IPS DF 19.7 (cell line): ENCODE data around the gene PPP1R1C.

Source experiments
- DNase-seq: peaks from one replicate; pipeline ENCODE4 v3.0.0-alpha.2; 2013; ENCODE audit warnings: low read depth, low spot score

Gene PPP1R1C

DNA sequence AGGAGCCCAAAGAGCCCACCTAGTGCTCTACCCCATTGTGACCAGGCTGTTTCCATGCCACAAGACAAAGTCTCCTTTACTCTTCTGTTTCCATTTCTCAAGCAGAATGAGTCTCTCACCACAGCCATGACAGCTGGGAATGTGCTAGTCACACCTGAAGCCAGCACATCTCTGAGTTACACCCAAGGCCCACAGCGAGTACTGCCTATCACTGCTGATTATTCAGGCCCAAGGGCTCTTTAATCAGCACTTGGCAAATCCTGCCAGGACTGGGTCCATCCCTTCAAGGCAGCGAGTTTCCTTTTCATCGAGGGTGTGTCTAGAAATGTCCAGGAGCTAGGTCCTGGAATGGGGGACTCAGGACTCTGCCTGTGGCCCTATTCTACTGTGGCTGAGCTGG is 14.6 kb upstream of the PPP1R1C start:
- no peak for DNase-seq

DNA sequence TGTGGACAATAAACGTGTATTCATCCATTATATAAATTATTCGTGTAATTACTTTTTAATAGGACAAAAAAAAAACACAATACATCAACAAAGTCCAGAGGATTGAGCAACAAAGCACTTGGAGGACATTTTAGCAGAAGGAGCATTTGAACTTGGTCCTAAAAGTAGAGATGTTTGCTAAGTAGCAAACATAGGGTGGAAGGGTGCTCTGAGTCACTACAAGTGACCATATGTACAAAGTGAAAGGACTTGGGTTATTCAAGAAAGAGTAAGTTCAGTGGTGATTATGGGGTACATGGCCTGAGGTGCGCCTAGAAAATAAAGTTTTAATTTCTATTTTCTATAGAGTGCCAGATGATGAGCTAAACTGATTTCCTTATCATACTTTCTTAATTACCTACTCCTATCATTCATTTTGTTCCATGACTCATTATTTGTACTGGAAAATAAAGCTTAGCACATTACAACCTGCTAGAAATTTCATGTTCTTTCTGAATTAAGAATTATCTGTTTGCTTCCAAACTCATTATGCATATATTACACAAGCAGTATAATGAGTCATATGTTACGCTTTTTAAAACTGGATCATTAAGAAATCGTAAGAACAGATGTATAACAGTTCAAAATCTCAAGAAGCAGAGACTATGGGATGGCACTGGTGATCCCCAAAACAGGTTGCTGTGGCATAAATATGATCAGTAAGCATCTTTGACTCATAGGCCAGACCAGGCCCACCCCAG is 13.1 kb upstream of the PPP1R1C start:
- no peak for DNase-seq

DNA sequence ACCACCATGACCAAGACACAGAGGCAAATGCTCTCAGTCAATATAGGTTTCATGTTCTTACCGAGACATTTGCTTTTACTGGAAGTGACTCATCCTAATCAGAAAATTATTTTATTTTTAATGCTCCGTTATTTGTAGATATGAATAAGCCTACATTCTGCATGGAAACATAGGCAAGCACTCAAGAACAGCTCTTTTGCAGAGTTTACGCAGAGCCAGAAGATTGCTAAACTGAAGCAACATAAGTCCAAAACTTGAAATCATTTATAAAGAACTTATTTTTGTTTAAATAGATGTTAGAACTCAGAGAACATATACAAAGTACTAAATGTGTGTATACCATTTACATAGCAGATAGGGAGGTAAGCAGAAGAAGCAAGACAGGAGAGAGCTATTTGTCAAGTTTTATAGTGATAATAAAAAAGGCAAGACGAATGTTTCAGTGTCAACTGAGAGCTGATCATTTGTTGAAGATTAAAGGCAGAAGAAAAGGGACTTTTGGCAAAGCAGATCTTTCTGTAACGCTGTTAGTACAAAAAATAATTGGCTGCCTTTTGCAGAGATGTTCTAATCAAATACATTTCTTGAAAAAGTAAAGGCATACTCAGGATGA is 12.4 kb upstream of the PPP1R1C start:
- no peak for DNase-seq

DNA sequence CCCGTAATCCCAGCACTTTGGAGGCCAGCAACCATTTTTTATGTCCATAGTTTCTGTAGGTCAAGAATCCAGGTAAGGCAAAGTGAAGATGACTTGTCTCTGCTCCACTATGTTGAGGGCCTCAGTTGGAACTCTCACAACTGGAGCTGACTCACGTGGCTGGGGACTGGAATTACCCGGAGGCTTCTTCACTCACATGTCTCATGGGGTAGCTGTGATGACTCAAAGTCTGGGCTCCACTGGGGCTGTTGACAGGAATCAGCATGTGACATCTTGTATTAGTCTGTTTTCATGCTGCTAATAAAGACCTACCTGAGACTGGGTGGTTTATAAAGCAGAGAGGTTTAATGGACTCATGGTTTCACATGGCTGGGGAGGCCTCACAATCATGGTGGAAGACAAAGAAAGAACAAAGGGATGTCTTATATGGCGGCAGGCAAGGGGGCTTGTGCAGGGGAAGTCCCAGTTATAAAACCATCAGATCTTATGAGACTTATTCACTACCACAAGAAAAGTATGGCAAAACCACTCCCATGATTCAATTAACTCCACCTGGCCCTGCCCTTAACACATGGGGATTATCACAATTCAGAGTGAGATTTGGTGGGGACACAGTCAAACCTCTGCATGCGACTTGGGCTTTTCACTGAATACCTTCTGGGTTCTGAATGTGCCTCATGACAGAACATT is 7.8 kb upstream of the PPP1R1C start:
- no peak for DNase-seq

DNA sequence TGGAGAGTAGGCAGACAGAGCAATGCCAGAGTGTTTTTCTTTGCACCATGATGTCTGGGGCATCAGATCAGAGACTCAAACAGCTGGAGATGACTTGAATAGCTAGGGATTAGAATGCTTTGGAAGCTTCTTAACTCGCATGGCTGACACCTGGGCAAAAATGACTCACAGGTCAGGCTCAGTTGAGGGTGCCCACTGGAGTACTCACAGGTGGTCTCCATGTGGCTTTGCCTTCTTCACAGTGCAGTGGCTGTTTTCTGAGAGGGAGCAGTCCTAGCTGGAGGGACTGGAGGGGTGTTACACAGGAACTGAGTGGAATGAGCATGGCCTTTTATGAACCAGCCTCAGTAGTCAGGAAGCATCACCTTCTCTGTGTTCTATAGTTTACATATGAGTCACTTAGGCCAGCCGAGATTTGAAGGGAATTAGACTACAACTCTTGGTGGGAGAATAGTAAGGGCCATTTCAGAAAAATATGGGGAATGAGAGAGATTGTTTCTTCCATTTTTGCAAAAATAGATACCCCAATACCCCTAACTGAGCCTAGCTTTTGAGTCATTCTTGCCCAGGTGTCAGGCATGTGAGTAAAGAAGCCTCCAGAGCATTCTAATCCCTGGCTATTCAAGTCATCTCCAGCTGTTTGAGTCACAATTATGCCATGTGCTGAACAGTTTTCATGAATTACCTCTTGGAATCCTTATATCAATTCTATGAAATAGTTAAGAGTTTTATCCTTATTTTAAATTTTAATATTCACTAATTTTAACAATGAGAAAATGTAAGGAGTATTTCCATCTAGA is 7.1 kb upstream of the PPP1R1C start:
- no peak for DNase-seq

DNA sequence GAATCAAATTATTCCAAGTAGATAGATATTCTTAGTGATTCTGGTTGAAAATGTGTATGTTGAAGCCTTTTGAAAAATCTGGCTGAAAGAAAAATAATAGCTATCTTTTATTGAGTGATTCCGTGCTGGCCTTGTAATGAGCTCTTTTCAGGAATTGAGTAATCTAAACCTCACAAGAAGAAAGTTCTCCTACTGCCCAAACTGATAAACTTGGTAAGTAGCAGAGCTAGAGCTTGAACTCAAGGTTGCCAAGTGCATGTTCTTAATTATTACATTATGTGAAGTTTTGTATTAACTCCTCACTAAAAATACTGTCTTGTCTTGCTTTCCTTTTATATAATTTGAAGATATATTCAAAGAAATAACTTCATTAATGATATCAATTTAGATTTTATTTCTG is 1.6 kb upstream of the PPP1R1C start:
- no peak for DNase-seq

DNA sequence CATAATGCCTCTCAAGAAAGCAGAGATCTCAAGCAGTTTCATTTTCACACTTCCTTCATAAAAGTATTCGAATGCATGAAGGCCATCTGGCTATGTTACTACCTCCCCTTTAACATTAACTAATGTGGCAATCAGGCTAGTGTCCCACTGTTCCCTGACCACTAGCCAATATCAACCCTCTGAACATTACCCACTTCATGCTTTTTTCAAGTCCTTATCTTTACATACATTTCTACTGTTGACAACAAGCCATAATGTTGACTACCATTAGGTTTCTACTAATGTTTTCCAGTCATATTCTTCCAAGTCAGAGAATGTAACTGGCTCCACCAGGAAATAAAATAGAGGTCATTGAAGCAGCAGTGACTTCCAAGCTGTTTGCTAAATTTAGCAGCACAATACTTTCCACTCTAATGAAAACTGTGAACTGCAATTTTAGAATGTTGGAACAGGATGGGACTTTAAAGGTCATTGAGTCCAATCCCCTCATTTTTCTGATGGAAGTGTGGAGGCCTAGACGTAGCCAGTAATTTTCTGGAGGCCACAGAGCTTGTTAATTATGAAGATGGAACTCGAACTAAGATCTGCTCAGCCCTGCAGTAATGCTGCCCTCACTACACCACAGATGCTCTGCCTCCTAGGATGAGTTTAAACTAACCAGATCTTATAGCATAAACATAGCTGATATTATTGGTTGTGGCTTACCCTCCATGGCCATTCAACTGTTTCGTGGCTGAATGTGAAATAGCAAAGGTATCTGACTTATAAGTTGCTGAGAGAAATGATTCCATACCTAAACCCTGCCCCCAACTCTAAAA is 630 bp upstream of the PPP1R1C start:
- DNase-seq: no peak

DNA sequence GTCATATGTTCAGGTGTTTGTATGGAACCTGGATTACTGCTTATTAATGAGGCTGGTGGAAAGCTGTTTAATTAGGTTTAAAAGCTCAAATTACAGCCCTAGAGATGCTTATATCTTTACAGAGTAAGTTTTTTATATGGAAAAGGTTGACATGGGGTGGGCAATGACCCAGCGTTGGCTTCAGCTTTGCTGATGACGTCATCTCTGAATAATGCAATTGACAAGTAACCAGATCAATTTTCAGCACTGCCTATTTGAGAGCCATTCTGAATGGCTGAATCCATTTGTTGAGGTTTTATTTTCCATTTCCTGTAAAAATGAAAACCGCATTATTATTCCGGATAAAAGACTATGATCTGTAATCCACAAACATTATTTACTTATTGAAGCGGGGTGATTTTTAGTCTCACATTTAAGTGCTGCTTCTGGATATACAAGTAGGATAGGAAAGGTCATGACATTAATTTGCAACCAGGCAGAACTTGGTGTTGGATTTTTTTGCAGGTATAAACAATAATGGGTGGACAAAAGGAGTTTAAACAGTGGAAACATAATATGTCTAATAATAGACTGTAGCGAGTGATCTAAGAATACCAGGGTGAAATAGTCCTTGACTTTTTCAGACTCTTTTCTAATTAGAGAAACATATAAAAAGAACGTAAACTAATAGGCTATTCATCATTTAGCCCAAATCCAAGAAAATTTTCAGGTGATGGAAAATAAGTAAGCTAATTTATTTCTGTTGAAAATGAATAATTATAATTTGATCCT is 2.7 kb downstream of the PPP1R1C start:
- no peak for DNase-seq

DNA sequence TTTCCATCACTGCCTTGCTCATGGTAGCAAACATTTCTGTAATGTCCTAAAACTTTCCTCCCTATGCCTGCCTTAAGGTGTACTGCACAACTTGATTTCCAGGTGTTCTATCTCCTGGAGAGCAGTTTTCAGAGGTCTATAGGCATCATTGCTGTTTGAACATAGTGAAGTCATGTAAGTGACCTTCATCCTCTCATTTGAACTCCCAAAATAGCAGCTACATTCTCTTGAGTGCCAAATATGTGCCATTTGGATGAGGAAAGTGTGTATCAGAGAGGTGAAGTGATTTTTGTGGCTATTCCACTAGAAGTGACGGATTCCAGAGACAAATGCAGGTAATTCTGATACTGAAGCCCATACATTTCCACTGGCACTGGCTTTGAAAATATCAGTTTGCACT is 3.4 kb downstream of the PPP1R1C start:
- DNase-seq: no peak

DNA sequence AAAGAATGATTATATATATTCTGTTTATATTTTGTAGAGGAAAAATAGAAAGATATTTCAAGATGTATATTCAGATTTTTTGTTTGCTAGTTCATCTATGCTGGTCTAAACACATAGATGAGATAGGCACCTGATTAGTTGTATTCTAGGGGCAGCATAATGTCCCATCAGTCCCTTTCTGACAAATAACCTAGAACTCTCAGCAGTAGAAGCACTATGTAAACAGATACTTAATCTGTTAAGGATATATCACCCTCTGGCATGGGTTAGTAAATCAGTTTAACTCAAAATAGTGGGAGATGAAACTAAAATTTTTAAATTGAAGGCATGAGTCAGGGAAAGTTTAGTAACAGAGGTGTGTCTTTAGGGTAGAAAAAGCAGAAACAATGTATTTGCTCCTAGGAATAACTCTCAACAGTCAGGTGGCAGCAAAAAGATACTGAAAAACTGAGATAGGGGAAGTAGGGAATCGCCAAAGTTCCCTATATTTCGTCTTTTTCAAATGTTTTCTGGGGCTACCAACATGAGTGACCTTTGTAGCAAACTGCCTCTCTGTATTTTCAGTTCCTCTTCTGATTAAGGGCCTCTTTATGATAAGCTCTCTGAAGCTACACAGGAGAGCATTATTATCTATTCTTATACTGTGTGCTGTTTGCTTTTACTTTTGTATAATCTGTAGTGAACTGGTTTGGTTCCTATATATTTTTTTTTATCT is 5.7 kb downstream of the PPP1R1C start:
- DNase-seq: no peak

DNA sequence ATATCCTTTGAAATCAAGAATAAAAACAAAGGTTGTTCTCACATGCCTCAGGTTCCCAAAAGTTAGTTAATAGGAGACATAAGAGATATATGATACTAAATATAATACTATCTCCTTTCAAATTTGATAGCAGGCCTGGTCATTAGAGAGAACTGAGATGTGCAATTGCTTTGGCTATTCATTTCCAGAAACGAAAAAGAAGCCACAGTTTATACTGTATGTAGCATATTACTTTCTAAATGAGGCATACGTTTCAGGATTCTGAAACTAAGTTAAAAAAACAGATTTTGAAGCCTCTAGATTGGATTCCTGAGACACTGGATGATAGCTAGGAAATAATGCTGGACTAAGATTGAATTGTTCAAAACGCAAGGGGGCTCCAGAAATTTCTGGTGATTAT is 7.1 kb downstream of the PPP1R1C start:
- DNase-seq: no peak

DNA sequence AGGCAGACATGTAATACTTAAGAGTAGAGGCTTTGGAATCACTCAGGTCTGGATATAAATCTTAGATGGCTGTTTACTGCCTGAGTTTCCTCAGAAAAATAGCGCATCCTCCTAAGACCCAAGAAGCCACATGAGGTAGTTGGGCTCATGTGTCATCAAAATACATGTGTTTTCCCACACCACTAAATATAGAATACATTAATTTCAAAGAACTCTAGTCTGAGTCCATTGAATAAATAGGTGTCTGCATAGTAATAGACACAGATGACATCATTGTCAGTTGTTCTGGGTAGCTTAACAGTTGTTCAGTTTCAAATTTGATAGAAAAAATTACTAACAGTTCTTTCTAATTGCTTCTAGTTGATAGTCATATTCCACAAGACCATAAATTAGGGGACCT is 9.6 kb downstream of the PPP1R1C start:
- no peak for DNase-seq

DNA sequence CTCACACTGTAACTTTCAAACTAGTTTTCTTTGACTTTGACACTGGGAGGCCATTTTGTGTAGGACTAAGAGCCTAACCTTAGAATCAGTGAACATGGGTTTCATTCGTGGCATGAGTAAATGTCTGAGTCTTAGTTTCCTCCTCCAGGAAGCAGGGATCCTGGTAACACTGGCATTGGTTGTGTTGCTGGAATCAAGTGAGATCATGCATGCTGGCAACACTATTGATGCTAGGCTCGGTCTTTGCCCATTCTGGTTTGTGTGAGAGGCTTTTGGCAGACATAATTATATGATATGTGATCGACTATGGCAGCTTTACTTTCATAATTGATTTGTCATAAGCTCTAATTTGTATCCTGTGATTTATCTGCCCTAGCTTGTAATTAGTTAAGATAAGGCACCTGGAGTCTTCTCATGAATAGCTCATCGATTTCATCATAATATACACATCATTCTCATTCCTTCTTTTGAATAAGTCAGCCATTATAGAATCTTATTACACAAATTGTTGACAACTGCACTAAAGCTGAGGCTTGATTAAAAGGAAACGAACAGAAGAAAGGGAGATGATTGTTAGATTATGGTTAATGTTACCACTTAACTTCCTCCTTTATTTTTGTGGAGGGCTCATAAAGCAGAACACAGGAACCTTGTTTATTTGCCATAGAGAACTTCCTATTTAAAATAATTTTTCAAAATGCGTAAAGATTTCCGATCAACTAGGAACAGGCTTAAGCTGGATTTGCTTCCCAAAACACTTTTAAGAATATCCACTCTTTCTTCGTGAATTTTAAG is 12.6 kb downstream of the PPP1R1C start:
- DNase-seq: no peak

DNA sequence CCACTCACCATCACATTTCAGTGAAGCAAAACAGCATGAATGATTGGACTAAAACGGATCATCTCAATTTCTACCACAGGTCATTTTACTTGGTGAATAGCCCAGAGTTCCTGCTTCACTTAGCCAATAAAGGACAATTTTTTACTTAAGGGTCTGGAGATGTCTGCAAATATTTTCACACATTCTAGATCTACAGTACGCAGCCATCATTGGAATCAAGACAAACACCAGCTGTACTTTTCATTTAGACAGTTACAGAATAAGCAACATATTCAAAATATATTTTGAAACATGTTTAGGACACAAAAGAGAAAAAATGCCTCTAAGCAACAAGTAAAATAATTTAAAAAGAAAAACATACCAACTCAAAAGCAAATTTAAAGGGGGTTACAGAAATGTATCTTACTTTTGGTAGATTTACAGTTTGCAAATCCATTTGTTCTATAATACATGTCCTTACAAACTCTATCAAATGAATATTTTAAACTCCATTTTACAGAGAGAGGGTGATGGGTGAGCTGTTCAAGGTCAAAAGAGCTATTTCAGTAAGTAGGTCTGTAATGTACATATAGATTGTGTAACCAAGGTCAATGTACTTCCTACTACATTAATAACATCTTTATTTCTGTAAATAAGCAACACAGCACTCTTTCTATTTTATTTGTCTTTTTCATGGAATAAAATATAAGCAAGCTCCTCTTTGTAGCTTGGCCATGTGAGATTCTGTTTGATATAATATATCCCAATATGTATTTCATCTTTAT is 13.4 kb downstream of the PPP1R1C start:
- no peak for DNase-seq

DNA sequence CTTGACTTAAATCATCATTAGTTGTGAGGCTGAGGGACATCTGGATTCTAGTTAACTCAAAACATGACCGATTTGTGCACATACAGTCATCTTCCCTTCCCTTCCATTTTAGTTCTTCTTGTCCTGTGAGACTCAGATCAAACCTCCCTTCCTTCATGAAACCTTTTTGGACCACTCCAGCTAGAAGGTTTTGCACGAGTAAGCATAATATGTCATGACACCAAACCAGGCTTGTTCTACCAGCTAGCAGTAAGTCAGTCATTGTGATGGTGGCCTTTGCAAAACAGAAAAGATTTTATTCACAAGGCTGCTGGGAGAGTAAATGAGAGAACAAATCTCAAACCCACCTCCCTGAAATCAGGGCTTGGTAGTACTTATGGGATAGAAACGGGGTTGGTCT is 14.3 kb downstream of the PPP1R1C start:
- DNase-seq: no peak

DNA sequence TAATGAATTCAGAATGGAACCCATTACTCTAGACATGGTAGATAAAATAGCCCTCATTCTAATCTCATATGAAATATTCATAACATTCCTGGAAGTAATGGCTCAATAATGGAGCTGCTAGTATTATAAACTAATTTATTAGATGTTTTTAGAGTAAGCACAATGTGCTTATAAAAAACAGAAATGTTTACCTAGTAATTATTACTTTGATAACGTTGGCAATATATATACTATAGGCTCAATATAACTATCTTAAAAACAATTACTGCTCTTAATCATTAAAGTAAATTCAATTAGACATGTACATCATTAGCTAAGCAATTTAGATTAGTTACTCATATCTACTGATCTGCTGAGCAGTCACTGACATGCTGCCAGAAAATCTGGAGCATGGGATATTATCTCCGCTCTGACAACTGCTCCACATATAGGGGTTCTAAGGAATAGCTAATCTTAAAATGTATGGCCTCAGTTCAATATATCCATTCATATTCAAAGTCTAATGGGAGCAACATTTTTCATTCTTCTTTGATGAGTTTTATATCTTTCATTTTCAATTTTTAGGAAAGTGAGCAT is 19.4 kb downstream of the PPP1R1C start:
- DNase-seq: no peak

DNA sequence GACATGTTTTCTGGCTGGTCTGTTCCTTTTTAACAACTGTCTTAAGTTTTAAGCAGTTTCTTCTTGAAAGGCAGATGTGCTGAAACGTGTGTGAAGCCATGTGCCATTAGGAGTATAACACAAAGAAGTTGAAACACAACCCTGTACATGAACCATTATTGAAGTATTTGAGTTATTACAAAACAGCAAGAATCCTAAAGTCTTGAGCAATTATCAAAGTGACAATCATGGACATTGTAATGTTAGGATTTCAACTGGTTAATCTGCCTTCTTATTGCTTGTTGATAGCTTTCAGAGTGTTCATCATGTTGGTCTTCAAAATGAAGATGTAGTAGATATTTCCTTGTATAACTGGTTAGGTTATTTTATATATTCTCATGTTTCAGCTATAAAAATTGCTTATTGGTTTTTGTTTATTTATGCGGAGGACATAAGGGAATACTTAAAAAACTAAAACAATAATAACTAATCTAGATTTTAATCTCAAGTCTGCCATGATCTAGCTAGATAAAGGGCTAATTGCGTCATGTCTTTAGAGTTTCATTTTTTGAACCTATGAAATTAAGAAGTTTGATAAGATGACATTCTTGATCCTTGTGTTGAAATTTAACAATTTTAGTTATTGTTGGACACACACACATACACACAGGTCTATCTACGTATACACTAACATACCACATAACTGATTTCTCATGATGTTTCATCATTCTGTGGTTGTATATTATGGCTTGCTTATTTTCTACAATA is 21.1 kb downstream of the PPP1R1C start:
- no peak for DNase-seq
